Left ventricle myocardium inferior (tissue), 1 donor: ENCODE data around the gene SPOPL. TPM values are rescaled to one million over a fixed set of nuclear protein-coding genes. Genes with fewer than 3 reads are reported as not detected.

ENCODE experiments used
- DNase-seq: peaks from one replicate; pipeline ENCODE4 v3.0.0-alpha.2; 2020
- H3K27ac ChIP-seq: fragments of 200-600 bp; replicated peaks from 2 replicates; pipeline ENCODE4 v1.8.0; 2021
- H3K27me3 ChIP-seq: fragments of 200-600 bp; 2 replicates; pipeline ENCODE4 v1.8.0; 2021; ENCODE audit warnings: low read depth
- H3K36me3 ChIP-seq: fragments of 200-600 bp; 2 replicates; pipeline ENCODE4 v1.8.0; 2021
- H3K4me1 ChIP-seq: fragments of 200-600 bp; 2 replicates; pipeline ENCODE4 v1.8.0; 2021
- H3K4me3 ChIP-seq: fragments of 200-600 bp; 2 replicates; pipeline ENCODE4 v1.8.0; 2021; ENCODE audit warnings: mild to moderate bottlenecking, moderate library complexity
- H3K9me3 ChIP-seq: fragments of 200-600 bp; replicated peaks from 2 replicates; pipeline ENCODE4 v1.8.0; 2021
- CTCF ChIP-seq: fragments of 200-600 bp; IDR thresholded peaks from 2 replicates; pipeline ENCODE4 v1.8.0; 2021; ENCODE audit warnings: antibody characterized with exemption, mild to moderate bottlenecking, borderline replicate concordance
- intact Hi-C: fragments of 100-400 bp; cut with micrococcal nuclease; formaldehyde crosslinking; loops from one replicate; pipeline ENCODE4 v1.11.0; 2022
- total RNA-seq: library from RNA; stranded (reverse); fragmentation: NEBNext Ultra II Directional; extraction: Animal tissue kit (Norgen Biotek cat#: 25700); gene quantifications from one replicate; pipeline ENCODE4 v1.2.1, GENCODE V29; 2021
- donor health status: DM: no; HTN: yes; CAD: no; lungs with severe emphysema.

Gene SPOPL
- total RNA-seq, 1 donor from 2014 or later: 13.5 TPM

GRCh38 chr2:138502255-138503086 is 901 bp downstream of the SPOPL start:
- H3K4me1 ChIP-seq: peaks cover 69% of the 10 kb centered on the region
- no peak for DNase-seq
- TF ChIP-seq CTCF: no peak
- peak overlapping the region; percentile 95 for H3K27ac ChIP-seq
- peak overlapping the region; percentile 96 for H3K4me3 ChIP-seq
- intact Hi-C loops: no loop called here
- H3K27me3 ChIP-seq: no peaks in the 10 kb centered on the region
- no peaks in the 10 kb centered on the region for H3K9me3 ChIP-seq
- H3K36me3 ChIP-seq: no peaks in the 10 kb centered on the region

- H3K36me3 ChIP-seq: no peaks in the 10 kb centered on the region
- no peaks in the 10 kb centered on the region for H3K27me3 ChIP-seq
- H3K4me3 ChIP-seq: peak overlapping the region; percentile 96
- H3K27ac ChIP-seq: peak overlapping the region; percentile 95
- peaks cover 74% of the 10 kb centered on the region for H3K4me1 ChIP-seq
- H3K9me3 ChIP-seq: no peaks in the 10 kb centered on the region
- no peak for DNase-seq
- no peak for TF ChIP-seq CTCF
- intact Hi-C loops: no loop called here
These were observed 1.5 kb downstream of the SPOPL start for GRCh38 chr2:138503087-138503442.

- TF ChIP-seq CTCF: no peak
- peak overlapping the region; percentile 0 for H3K27ac ChIP-seq
- H3K9me3 ChIP-seq: no peaks in the 10 kb centered on the region
- DNase-seq: no peak
- H3K4me3 ChIP-seq: peak overlapping the region; percentile 96
- no peaks in the 10 kb centered on the region for H3K36me3 ChIP-seq
- intact Hi-C loops: no loop called here
- H3K27me3 ChIP-seq: no peaks in the 10 kb centered on the region
- peaks cover 78% of the 10 kb centered on the region for H3K4me1 ChIP-seq
These were observed 2.1 kb downstream of the SPOPL start for GRCh38 chr2:138503652-138504051.

- Histone ChIP-seq H3K27me3 (no peaks in the 10 kb centered on the region), H3K4me1 (peaks cover 78% of the 10 kb centered on the region), H3K9me3 (no peaks in the 10 kb centered on the region), H3K36me3 (no peaks in the 10 kb centered on the region), H3K4me3 (peak overlapping the region; percentile 96), H3K27ac (peak overlapping the region; percentile 4)
- no peak for TF ChIP-seq CTCF
- intact Hi-C loops: no loop called here
- no peak for DNase-seq
These were observed 2.5 kb downstream of the SPOPL start for GRCh38 chr2:138504092-138504491.

- Histone ChIP-seq H3K27ac (peak overlapping the region; percentile 4), H3K4me1 (peaks cover 78% of the 10 kb centered on the region), H3K27me3 (no peaks in the 10 kb centered on the region), H3K4me3 (peak overlapping the region; percentile 96), H3K9me3 (no peaks in the 10 kb centered on the region), H3K36me3 (no peaks in the 10 kb centered on the region)
- no peak for DNase-seq
- TF ChIP-seq CTCF: no peak
- intact Hi-C loops: no loop called here
These were observed 3.1 kb downstream of the SPOPL start for GRCh38 chr2:138504546-138505235.
